HepG2 (cell line): ENCODE results near the gene RHBDL3. TPM values are rescaled to one million over a fixed set of nuclear protein-coding genes. Genes with fewer than 3 reads are reported as not detected.

Experiments
- HNRNPUL1 ChIP-seq: fragments of 200-400 bp; formaldehyde crosslinking; IDR thresholded peaks from 2 replicates; pipeline ENCODE4 v1.6.1; 2017; ENCODE audit warnings: low read depth, mild to moderate bottlenecking, low read length, moderate library complexity
- NRL ChIP-seq: sonication (generic); formaldehyde crosslinking; IDR thresholded peaks from 2 replicates; pipeline ENCODE4 v1.5.0; 2020; ENCODE audit warnings: missing genetic modification reagents, mild to moderate bottlenecking, moderate library complexity, borderline replicate concordance
- ZC3H13 ChIP-seq: sonication (generic); formaldehyde crosslinking; IDR thresholded peaks from 2 replicates; pipeline ENCODE4 v1.8.1; 2023; ENCODE audit warnings: mild to moderate bottlenecking, missing genetic modification reagents, moderate library complexity
- ZNF556 ChIP-seq: sonication (generic); formaldehyde crosslinking; IDR thresholded peaks from 2 replicates; pipeline ENCODE4 v1.4.0; 2020; ENCODE audit warnings: mild to moderate bottlenecking, missing genetic modification reagents, borderline replicate concordance
- ZNF773 ChIP-seq: sonication (generic); formaldehyde crosslinking; IDR thresholded peaks from 2 replicates; pipeline ENCODE4 v1.4.0; 2020; ENCODE audit warnings: missing genetic modification reagents, borderline replicate concordance
- ZNF878 ChIP-seq: sonication (generic); formaldehyde crosslinking; IDR thresholded peaks from 2 replicates; pipeline ENCODE4 v1.8.1; 2023; ENCODE audit warnings: mild to moderate bottlenecking, missing genetic modification reagents, moderate library complexity
- ZNF879 ChIP-seq: sonication (generic); formaldehyde crosslinking; IDR thresholded peaks from 2 replicates; pipeline ENCODE4 v1.8.1; 2023; ENCODE audit warnings: missing genetic modification reagents
- ZZZ3 ChIP-seq: sonication (generic); formaldehyde crosslinking; IDR thresholded peaks from 2 replicates; pipeline ENCODE4 v1.4.0; 2020; ENCODE audit warnings: missing genetic modification reagents, mild to moderate bottlenecking, borderline replicate concordance
- polyA plus RNA-seq, 8 experiments: library from polyadenylated mRNA; depleted of rRNA in 3 of 8; stranded (reverse) in 7 of 8; unstranded in 1 of 8; fragments of >200 nt; fragmentation: Illumina TruSeq in 4 of 8; extraction: Trizol in 4 of 8; gene quantifications; 2 replicates each; pipeline versions ENCODE4 v1.2.1 to v1.2.3, GENCODE V29; 2011 to 2016; ENCODE audit warnings: low read depth in 4 of 8, missing spikeins in 1 of 8, mixed read lengths in 1 of 8; ENCODE audit not compliant: insufficient read depth in 1 of 8
- total RNA-seq, 5 experiments: library from RNA; depleted of rRNA; stranded (reverse); fragments of >200 nt; fragmentation: Illumina TruSeq; extraction: Trizol; gene quantifications; 2 replicates each; pipeline ENCODE4 v1.2.3, GENCODE V29; 2016; ENCODE audit warnings: low read depth in 1 of 5
- TF ChIP-seq, protein P1 (sequence below): sonication (generic); formaldehyde crosslinking; IDR thresholded peaks from 2 replicates; pipeline ENCODE4 v1.4.0; 2020; ENCODE audit warnings: missing genetic modification reagents, mild to moderate bottlenecking, borderline replicate concordance
- TF ChIP-seq, protein P2 (sequence below): sonication (generic); formaldehyde crosslinking; IDR thresholded peaks from 2 replicates; pipeline ENCODE4 v1.4.0; 2020; ENCODE audit warnings: missing genetic modification reagents
- TF ChIP-seq, protein P3 (sequence below): IDR thresholded peaks from 2 replicates; pipeline ENCODE4 v1.6.1; 2016; ENCODE audit warnings: low read depth, borderline replicate concordance
- TF ChIP-seq, protein P4 (sequence below): sonication (generic); formaldehyde crosslinking; IDR thresholded peaks from 2 replicates; pipeline ENCODE4; 2020; ENCODE audit warnings: missing genetic modification reagents, mild to moderate bottlenecking, borderline replicate concordance
- TF ChIP-seq, protein P5 (sequence below): sonication (generic); formaldehyde crosslinking; conservative IDR thresholded peaks from 2 replicates; pipeline ENCODE4 v1.8.1; 2023; ENCODE audit warnings: missing genetic modification reagents
- TF ChIP-seq, protein P6 (sequence below), 2 experiments: sonication (generic) in 1 of 2; formaldehyde crosslinking in 1 of 2; IDR thresholded peaks; 2 replicates each; pipeline versions ENCODE4 v1.5.1 to v1.6.1; 2011 to 2020; ENCODE audit warnings: borderline replicate concordance in 1 of 2, low read depth in 1 of 2, low read length in 1 of 2, mild to moderate bottlenecking in 1 of 2, missing genetic modification reagents in 1 of 2, moderate library complexity in 1 of 2

Gene RHBDL3
- total and polyA plus RNA-seq, 2 of the 13 experiments (the other 11 are each of a cell fraction or from before 2014, with no cell fraction given) = 0.09 TPM; not detected in 1

DNA sequence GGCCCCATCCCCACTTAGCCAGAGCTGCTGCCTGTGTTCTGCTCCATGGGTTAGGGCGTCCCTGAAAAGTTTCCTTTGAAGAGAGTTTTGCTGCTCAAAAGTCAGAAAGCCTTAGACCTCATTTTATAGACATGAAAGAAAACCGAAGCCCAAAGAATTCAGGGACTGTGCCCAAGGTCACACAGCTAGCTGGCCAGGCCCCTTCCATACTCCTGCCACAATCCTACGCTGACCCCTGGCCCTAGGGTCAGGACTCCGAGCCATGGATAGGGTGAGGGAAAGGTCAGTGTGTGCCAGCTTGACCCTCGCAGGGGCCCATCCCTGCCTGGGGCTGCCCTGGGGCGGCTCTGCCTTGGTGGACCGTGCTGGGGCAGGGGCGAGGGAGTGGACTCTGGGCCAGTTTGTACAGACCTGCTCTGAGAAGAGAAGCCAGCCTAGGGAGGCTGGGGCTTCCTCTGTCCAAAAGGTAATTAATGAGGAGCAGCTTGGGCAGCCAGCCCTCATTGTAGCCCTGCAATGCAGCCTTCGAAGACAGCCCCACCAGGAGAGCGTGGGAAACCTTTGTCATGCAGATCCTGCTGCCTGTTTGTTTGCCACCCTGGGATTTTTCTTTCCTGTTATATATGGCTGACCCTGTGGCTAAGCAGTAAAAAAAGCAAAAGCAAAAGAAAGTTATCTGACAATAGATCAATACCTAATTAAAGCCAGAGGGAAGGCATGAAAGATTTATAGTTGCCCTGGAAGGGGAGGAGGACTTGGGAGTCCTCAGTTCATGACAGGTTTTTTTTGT, 37.4 kb downstream of the RHBDL3 start (continued):
- TF ChIP-seq, protein P1, sequence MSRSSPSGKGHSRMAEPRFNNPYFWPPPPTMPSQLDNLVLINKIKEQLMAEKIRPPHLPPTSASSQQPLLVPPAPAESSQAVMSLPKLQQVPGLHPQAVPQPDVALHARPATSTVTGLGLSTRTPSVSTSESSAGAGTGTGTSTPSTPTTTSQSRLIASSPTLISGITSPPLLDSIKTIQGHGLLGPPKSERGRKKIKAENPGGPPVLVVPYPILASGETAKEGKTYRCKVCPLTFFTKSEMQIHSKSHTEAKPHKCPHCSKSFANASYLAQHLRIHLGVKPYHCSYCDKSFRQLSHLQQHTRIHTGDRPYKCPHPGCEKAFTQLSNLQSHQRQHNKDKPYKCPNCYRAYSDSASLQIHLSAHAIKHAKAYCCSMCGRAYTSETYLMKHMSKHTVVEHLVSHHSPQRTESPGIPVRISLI = peak; percentile 48; the same call in 1 of the 2 replicates
- TF ChIP-seq ZC3H13 (CRISPR knock-in tag) (no peak), ZNF556 (CRISPR knock-in tag) (0 out of 2 replicates have a peak, but pooled peaks have one; percentile 52), HNRNPUL1 (no peak), NRL (peak; percentile 75), ZNF878 (CRISPR knock-in tag) (no peak), ZNF879 (CRISPR knock-in tag) (no peak), ZNF773 (CRISPR knock-in tag) (no peak), ZZZ3 (CRISPR knock-in tag) (no peak)
- TF ChIP-seq, protein P2, sequence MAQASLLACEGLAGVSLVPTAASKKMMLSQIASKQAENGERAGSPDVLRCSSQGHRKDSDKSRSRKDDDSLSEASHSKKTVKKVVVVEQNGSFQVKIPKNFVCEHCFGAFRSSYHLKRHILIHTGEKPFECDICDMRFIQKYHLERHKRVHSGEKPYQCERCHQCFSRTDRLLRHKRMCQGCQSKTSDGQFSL (CRISPR knock-in tag) = no peak
- TF ChIP-seq, protein P3, sequence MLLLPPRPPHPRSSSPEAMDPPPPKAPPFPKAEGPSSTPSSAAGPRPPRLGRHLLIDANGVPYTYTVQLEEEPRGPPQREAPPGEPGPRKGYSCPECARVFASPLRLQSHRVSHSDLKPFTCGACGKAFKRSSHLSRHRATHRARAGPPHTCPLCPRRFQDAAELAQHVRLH = 0 out of 2 replicates have a peak, but pooled peaks have one; percentile 31
- TF ChIP-seq, protein P4, sequence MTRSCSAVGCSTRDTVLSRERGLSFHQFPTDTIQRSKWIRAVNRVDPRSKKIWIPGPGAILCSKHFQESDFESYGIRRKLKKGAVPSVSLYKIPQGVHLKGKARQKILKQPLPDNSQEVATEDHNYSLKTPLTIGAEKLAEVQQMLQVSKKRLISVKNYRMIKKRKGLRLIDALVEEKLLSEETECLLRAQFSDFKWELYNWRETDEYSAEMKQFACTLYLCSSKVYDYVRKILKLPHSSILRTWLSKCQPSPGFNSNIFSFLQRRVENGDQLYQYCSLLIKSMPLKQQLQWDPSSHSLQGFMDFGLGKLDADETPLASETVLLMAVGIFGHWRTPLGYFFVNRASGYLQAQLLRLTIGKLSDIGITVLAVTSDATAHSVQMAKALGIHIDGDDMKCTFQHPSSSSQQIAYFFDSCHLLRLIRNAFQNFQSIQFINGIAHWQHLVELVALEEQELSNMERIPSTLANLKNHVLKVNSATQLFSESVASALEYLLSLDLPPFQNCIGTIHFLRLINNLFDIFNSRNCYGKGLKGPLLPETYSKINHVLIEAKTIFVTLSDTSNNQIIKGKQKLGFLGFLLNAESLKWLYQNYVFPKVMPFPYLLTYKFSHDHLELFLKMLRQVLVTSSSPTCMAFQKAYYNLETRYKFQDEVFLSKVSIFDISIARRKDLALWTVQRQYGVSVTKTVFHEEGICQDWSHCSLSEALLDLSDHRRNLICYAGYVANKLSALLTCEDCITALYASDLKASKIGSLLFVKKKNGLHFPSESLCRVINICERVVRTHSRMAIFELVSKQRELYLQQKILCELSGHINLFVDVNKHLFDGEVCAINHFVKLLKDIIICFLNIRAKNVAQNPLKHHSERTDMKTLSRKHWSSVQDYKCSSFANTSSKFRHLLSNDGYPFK (CRISPR knock-in tag) = peak; percentile 53; the same call in 1 of the 2 replicates
- TF ChIP-seq, protein P5, sequence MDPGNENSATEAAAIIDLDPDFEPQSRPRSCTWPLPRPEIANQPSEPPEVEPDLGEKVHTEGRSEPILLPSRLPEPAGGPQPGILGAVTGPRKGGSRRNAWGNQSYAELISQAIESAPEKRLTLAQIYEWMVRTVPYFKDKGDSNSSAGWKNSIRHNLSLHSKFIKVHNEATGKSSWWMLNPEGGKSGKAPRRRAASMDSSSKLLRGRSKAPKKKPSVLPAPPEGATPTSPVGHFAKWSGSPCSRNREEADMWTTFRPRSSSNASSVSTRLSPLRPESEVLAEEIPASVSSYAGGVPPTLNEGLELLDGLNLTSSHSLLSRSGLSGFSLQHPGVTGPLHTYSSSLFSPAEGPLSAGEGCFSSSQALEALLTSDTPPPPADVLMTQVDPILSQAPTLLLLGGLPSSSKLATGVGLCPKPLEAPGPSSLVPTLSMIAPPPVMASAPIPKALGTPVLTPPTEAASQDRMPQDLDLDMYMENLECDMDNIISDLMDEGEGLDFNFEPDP (CRISPR knock-in tag) = no peak
- TF ChIP-seq, protein P6, sequence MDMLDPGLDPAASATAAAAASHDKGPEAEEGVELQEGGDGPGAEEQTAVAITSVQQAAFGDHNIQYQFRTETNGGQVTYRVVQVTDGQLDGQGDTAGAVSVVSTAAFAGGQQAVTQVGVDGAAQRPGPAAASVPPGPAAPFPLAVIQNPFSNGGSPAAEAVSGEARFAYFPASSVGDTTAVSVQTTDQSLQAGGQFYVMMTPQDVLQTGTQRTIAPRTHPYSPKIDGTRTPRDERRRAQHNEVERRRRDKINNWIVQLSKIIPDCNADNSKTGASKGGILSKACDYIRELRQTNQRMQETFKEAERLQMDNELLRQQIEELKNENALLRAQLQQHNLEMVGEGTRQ (IDR thresholded peaks at IDR 0.05; ENCODE audit: low read depth, low read length) = no peak
- TF ChIP-seq, protein P6 (CRISPR knock-in tag; IDR thresholded peaks at IDR 0.05; ENCODE audit: borderline replicate concordance) = no peak
